ENCODE results near the gene FAM89A.

GRCh38 chr1:231000201-231000600 lies 39.9 kb downstream of the FAM89A start:
- TF ChIP-seq POLR2A (IDR thresholded peaks at IDR 0.05) (no peak), CTCF (IDR thresholded peaks at IDR 0.05) (no peak)
